ENCODE measurements around the gene COX6B1.

DNA sequence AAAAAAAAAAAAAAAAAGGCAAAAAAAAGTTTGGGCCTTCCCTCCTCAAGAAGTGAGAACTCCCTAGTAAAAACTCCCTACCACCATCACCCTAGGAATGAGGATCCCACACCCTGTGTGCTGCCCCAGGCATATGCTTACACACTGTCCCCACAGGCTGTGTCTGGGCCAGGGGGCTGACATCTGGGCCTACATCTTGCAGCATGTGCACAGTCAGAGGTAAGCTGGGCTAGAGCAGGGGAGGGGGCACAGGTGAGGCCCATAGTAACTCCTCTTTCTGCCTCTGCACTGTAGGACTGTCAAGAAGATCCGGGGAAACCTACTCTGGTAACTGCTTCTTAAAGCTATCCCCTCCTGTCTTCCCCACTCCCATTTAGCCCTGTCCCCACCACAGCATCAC, 34.5 kb upstream of the COX6B1 start:
- TF ChIP-seq, protein P1, sequence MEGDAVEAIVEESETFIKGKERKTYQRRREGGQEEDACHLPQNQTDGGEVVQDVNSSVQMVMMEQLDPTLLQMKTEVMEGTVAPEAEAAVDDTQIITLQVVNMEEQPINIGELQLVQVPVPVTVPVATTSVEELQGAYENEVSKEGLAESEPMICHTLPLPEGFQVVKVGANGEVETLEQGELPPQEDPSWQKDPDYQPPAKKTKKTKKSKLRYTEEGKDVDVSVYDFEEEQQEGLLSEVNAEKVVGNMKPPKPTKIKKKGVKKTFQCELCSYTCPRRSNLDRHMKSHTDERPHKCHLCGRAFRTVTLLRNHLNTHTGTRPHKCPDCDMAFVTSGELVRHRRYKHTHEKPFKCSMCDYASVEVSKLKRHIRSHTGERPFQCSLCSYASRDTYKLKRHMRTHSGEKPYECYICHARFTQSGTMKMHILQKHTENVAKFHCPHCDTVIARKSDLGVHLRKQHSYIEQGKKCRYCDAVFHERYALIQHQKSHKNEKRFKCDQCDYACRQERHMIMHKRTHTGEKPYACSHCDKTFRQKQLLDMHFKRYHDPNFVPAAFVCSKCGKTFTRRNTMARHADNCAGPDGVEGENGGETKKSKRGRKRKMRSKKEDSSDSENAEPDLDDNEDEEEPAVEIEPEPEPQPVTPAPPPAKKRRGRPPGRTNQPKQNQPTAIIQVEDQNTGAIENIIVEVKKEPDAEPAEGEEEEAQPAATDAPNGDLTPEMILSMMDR (IDR thresholded peaks at IDR 0.05 in 8 of 11, conservative IDR thresholded peaks at IDR 0.05 in 3 of 11): no peak
- no peak for TF ChIP-seq POLR2AphosphoS5 (IDR thresholded peaks at IDR 0.05)

Data from spleen (tissue), 7 donors.